Fibroblast of villous mesenchyme (primary cell): ENCODE measurements around the gene FAT3. TPM values are rescaled to one million over a fixed set of nuclear protein-coding genes. Genes with fewer than 3 reads are reported as not detected.

Source experiments
- DNase-seq: peaks from one replicate; pipeline ENCODE4 v3.0.0-alpha.2; 2010; ENCODE audit warnings: low read depth
- H3K4me3 ChIP-seq: 2 replicates; pipeline ENCODE4 v1.5.1; 2011; ENCODE audit warnings: low read depth, mild to moderate bottlenecking, low read length
- total RNA-seq: library from RNA; depleted of rRNA; stranded (reverse); fragments of >200 nt; gene quantifications from 2 replicates; pipeline ENCODE4 v1.2.3, GENCODE V29; 2012
- TF ChIP-seq, protein P1 (sequence below): IDR thresholded peaks from 2 replicates; pipeline ENCODE4 v1.5.1; 2012; ENCODE audit warnings: low read depth, mild to moderate bottlenecking, low read length; ENCODE audit not compliant: insufficient read depth

The FAT3 gene
- total RNA-seq, 1 donor, result 6.9 TPM

DNA sequence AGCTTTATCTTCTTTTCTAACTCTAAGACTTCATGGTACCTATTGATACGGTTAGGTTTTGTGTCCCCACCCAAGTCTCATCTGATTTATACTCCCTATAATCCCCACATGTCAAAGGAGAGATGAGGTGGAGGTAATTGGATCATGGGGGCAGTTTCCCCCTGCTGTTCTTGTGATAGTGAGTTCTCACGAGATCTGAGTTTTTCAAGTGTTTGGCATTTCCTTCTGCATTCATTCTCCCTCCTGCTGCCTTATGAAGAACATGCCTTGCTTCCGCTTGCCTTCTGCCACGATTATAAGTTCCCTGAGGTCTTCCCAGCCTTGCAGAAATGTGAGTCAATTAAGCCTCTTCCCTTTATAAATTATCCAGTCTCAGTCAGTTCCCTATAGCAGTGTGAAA lies 5.1 kb upstream of the FAT3 start:
- DNase-seq, result no peak
- TF ChIP-seq, protein P1, sequence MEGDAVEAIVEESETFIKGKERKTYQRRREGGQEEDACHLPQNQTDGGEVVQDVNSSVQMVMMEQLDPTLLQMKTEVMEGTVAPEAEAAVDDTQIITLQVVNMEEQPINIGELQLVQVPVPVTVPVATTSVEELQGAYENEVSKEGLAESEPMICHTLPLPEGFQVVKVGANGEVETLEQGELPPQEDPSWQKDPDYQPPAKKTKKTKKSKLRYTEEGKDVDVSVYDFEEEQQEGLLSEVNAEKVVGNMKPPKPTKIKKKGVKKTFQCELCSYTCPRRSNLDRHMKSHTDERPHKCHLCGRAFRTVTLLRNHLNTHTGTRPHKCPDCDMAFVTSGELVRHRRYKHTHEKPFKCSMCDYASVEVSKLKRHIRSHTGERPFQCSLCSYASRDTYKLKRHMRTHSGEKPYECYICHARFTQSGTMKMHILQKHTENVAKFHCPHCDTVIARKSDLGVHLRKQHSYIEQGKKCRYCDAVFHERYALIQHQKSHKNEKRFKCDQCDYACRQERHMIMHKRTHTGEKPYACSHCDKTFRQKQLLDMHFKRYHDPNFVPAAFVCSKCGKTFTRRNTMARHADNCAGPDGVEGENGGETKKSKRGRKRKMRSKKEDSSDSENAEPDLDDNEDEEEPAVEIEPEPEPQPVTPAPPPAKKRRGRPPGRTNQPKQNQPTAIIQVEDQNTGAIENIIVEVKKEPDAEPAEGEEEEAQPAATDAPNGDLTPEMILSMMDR, result no peak
- H3K4me3 ChIP-seq, result no peak overlapping the region

DNA sequence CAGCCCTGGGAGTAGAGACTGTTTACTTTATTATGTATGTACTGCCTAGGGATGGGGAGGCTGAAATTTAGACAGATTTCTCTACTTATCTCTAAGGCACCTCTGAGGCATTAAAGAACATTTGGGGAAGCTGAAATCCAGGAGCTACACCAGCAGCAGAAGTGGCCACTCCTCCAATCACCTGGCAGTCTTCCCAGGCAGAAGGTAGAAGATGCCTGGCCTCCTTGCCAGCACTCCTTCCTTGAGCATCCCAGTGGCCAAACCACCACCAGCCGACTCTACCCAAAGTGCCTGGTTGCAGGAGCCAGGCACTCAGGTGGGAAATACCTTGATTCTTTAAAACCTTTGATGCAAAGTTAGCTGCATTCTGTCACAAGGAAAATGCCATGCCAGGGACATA lies 1.9 kb upstream of the FAT3 start:
- TF ChIP-seq, protein P1, result no peak
- no peak for DNase-seq
- no peak overlapping the region for H3K4me3 ChIP-seq

DNA sequence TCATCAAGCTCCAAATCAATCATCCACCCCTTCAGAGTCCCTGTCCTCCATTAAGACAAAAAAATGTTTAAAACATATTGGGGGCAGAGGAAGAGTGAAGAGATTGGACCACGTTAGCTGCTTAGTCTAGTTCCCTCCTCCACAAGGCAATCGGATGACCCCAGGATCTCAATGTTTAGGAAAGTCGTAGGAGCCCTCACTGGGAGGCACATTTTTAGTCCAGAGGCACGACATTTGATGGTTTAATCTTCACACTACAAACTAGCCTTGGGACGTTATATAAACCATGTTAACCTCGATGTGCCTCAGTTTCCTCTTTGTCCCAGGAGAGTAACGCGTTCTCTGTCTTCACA lies 588 bp upstream of the FAT3 start:
- no peak for DNase-seq
- H3K4me3 ChIP-seq, result no peak overlapping the region

DNA sequence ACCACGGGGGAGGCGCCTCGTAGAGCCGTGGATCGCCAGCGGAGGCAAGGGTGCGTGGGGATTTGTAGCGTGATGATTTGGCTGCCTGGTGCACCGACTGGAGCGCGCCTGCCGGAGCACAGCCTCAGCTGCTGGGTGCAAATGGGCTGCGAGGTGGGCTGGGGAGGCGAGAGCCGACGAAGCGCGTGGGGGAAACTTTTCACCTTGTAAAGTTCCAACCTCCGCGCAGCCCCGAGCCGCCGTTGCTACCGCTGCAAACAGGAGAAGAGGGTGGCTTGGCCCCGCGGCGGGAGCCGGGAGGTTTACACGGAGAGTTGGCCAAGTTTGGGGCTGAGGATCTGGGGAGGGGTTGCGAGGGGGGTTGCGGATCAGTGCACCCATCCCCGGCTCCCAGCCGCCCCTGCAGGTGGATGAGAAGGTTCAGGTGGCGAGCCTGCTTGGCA lies 528 bp downstream of the FAT3 start:
- H3K4me3 ChIP-seq, result peak overlapping the region; percentile 32
- TF ChIP-seq, protein P1, result no peak
- no peak for DNase-seq

More for the DNA sequence above, 588 bp upstream of the FAT3 start:
- TF ChIP-seq, protein P1, result no peak

- DNase-seq, result peak; percentile 2
- TF ChIP-seq, protein P1, result no peak
- H3K4me3 ChIP-seq, result peak overlapping the region; percentile 9
These were observed 1.1 kb downstream of the FAT3 start for GRCh38 chr11:92225568-92226330.

DNA sequence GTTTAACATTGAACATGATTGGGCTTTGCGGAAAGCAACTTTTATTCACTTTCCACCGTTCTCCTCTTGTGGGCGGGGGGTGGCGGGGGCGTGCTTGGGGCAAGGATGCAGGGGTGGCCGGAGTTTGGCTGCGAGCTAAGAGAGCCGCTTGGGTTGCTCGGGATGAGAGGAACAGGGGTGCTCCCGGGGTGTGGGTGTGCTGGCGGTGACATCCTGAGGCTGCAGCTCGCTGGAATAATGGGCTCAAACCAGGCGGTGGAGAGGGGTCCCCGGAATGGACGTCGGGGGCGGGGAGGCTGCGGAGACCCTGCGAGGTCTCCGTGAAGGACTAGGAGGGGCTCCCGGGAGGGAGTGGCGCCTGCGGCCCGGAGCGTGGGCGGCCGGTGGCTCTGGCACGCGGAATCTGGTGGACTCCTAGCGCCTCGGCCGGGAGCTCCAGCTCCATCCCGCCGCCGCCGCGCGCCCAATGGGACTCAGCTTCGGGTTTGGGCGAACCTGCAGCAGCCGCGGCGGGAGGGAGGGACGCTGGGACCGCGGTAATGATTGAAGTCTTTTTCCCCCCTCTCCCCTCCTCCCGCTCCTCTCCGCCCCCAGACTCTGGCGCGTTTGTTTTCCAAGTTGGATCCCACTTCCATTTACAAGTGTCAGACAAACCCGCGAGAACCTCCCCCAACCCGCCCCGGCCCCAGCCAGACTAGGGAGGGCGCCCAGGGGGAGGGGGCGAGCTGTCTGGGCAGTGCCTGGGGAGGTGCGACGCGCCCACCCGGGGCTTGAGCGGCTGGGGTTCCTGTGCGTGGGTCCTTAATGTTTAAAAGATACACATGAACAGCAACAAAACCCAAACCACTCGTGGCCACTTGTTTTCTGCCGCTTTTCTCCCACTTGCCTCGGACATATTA lies 2.0 kb downstream of the FAT3 start:
- TF ChIP-seq, protein P1, result no peak
- peak; percentile 2 for DNase-seq
- H3K4me3 ChIP-seq, result peak overlapping the region; percentile 10
